NK-92 treated with Interleukin-12 subunit alpha and Interleukin-12 subunit beta, amount 100 ng/mL, for 24 hours (cell line): ENCODE measurements around the gene ODAD2.
"Not testable (repeated sequence)": the region's sequence is repeated elsewhere in the genome, so short reads cannot be mapped to it uniquely, and the experiment has no call there.

Experiments
- DNase-seq: peaks from one replicate; lab custom pipeline; 2025; lab: John Stamatoyannopoulos, UW

ODAD2 gene

GRCh38 chr10:27959093-27959715 lies 39.7 kb downstream of the ODAD2 start:
- DNase-seq, result no peak

- DNase-seq, result not testable (repeated sequence)
Observed at GRCh38 chr10:27958383-27958782, 40.5 kb downstream of the ODAD2 start.

DNA sequence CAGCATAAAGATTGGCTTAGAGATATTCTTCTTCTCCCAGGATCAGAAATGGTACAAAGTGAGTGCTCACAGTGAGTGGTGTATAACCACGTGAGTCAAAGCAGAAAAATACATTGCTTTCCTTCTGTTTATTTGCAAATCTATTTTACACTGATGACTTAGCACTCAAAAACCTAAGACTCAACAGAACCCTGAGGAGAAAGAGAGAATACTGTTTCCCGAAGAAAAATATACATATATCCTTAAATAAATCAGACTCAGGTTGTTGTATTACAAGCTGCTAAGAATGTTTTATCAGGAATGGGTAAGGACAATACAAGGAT lies 48.7 kb downstream of the ODAD2 start:
- no peak for DNase-seq

DNA sequence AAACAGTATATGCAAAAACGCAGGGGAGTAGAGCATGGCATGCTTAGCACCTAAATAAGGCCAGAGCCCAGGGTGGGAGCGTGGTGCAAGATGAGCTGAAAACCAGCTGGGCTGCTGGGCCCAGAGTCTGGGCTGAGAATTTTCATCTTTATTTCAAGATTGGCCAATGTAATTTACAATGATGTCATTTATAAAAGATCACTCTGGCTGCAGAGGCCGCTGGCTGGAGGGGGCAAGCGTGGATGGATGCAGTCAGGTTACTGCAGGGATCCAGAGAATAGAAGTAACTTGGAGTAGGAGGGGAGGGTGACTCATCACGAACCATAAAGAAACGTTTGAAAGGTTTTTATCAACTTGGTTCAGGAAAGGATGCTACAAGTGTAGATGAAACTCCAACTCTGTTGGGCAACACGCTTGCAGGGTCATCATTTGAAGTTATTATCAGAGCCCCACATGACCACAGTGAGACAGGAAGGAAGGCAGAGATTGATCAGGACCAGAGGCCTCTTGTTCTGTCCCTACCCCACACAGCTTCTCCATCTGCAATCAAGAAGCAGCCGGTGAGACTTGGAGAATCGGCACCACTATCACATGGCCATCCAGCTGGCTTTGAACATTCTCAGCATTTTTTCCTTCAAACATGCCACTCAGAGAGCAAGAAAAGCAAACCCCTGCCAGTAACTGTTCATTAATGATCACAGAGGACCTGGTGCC lies 49.2 kb downstream of the ODAD2 start:
- DNase-seq, result no peak

DNA sequence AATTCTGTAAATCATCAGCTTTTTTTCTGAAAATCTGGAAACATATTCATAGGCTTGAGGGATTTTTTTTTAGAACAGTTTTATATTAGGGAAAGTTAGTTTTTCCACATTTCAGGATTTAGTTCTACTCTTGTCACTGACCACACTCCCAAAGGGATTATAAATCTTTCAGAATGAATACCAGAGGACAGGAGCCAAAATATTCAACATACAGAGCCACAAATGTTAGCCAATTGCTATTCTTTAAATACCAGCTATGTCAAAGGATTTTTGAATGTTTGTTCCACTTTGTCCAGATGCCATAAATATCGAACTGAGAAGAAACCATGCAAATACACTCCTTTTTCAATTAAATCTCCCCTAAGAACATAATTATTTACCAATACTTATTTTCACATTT lies 50.7 kb downstream of the ODAD2 start:
- DNase-seq, result no peak

DNA sequence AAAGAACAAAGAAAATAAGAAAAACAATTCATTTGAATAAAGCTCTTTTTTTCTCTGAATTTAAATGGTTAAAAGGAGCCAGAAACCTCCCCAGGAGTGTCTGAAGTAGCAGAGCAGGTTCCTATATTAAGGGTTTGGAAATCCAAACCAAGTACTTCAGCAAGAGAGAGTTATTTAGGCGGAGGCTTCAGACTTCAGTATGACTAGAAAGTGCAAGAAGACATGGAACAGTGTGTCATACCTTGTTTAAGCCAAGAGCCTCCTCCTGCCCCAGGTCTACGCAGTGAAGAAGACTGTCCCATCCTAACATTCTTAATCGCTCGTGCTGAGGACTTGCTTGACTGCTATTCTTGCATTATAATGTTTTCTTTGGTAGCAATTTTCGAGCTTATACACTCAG lies 51.3 kb downstream of the ODAD2 start:
- no peak for DNase-seq

- DNase-seq, result no peak
Observed at GRCh38 chr10:27944005-27944404, 54.9 kb downstream of the ODAD2 start.

GRCh38 chr10:27914888-27915287 lies 84.0 kb downstream of the ODAD2 start:
- no peak for DNase-seq

DNA sequence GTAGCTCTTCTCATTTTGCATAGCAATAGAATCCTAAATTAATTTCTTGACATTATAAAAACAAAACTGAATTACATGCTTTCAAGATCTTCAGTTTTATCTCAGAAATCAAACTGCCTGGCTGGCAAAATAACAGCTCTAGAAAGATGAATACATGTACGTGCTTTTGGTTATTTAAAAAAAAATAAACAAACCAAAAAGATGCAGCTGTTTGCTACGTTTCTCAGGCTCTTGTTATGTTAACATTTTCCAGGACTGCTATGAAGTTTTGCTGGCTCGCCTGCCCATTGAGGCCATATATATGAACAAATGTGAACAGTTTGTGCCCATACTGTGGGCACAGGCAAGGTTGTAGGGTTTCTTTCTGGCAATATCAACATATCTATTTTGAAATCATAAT lies 86.6 kb downstream of the ODAD2 start:
- DNase-seq, result no peak

DNA sequence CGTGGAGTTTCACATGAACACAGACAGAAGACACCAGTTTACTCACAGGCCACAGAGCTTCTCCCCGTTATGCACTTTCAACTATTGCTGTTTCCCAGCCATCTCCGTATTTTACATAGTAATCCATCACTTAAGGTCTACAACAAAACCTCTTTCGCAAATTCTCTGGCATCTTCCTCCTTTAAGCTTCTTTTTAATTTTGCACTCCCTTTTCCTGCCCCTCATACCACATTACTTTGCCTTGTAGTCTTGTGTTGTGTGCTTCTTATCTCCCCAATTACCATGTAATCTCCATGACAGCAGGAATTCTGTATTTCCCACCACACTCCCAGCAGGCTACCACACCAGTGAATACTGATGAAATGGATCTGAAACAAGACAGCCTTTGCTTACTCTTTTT lies 87.3 kb downstream of the ODAD2 start:
- DNase-seq, result no peak

- DNase-seq, result no peak
Observed at GRCh38 chr10:27911011-27911410, 87.9 kb downstream of the ODAD2 start.

GRCh38 chr10:27908231-27908630 lies 90.6 kb downstream of the ODAD2 start:
- no peak for DNase-seq

GRCh38 chr10:27899485-27899884 lies 99.4 kb downstream of the ODAD2 start:
- DNase-seq, result not testable (repeated sequence)

DNA sequence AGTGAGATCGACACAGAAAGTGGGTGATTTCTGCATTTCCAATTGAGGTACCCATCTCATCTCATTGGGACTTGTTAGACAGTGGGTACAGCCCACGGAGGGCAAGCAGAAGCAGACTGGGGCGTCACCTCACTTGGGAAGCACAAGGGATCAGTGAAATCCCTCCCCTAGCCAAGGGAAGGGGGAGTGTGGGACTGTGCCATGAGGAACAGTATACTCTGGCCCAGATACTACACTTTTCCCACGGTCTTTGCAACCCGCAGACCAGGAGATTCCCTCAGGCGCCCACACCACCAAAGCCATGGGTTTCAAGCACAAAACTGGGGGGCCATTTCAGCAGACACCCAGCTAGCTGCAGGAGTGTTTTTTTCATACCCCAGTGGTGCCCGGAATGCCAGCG lies 99.8 kb downstream of the ODAD2 start:
- no peak for DNase-seq

GRCh38 chr10:27893358-27893954 lies 105.4 kb downstream of the ODAD2 start:
- no peak for DNase-seq

DNA sequence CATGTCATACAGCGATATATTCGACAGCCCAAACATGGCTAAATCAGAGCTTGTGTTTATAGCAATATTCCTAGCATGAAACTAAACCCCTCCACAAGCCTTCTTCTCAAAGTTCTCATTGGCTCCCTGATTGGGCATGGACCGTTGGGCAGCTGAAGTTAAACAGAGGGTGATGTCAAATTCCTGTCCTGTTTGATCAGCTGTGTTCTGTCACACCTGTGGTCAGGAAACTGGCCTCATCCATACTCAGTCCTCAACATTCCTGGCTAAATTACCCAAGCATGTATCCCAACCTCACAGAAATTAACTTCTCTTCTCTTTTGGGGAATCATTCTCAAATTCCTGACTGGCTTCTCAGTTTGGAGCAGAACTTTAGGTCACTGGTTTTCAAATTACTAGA lies 107.9 kb downstream of the ODAD2 start:
- no peak for DNase-seq

DNA sequence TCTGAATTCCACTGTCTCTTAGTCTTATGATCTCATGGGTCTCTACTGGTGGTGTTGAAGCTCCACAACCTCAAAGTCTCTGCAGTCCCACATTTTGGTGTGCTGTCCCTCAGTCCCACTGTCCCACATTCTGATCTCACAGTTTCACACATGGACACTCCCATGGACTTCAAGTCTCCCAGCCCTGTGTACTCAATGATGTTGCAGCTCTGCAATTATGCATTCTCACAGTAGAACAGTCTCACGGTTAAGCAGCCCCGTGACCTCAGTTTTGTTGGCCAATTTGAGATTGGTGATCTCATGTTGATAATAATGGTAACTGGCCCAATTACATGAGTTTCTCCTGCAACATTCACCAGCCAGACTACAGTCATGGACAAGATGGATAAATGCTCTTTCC lies 109.4 kb downstream of the ODAD2 start:
- no peak for DNase-seq

DNA sequence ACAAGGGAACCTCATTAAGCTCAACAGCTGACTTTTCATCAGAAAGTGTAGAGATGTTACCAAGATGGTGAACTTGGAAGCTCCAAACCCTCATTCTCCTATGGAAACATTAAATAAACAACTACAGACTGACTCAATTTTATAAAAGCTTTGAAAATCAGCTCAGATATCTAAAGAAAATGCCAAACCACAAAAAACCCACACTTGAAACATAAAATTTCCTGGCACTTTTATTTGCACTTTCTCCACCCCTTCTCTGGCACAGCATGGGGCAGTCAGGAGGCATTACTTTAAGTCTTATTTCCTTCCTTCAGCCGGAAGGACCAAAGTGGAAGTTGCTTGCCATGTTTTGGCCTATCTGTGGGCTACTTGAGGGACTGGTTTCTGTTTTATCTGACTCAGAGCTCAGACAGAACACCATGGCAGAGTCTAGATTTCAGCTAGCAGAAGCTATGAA lies 114.7 kb downstream of the ODAD2 start:
- DNase-seq, result no peak

GRCh38 chr10:27878281-27878680 lies 120.6 kb downstream of the ODAD2 start:
- DNase-seq, result no peak

GRCh38 chr10:27865221-27865635 lies 133.7 kb downstream of the ODAD2 start:
- no peak for DNase-seq

- no peak for DNase-seq
Observed at GRCh38 chr10:27861781-27862180, 137.1 kb downstream of the ODAD2 start.

DNA sequence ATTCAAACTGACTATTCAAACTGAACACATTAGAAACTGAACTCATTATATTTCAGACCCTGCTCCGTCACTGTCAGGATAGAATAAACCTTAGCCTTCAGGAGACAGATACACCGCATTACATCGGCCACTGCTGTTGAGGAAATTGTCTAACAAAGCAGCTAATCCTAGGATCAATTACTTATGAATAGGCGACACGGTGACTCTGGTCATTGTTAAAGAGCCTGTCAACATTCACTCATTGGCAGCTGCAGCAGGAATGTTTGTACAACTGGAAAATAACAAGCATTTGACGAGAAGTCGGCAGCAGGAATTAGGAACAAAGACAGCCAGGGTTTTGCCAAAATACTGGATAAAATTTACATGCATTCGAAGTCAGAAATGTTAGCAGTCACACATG lies 141.3 kb downstream of the ODAD2 start:
- DNase-seq, result no peak

GRCh38 chr10:27844223-27844622 lies 154.7 kb downstream of the ODAD2 start:
- DNase-seq, result no peak

- DNase-seq, result no peak
Observed at GRCh38 chr10:27838901-27839300, 160.0 kb downstream of the ODAD2 start.
